Endothelial cell (in vitro differentiated cells): ENCODE data around the gene GRIK5. TPM values are rescaled to one million over a fixed set of nuclear protein-coding genes. Genes with fewer than 3 reads are reported as not detected.

Experiments
- DNase-seq: peaks from one replicate; pipeline ENCODE4 v3.0.0; 2021; ENCODE audit warnings: low spot score
- H3K27ac Mint-ChIP-seq: one replicate; pipeline ENCODE4 v1.8.0; 2021; ENCODE audit warnings: mixed read lengths, inconsistent platforms; ENCODE audit not compliant: unreplicated experiment
- H3K27me3 Mint-ChIP-seq: one replicate; pipeline ENCODE4 v1.8.0; 2021; ENCODE audit warnings: mild to moderate bottlenecking, moderate library complexity, mixed read lengths, inconsistent platforms; ENCODE audit not compliant: unreplicated experiment
- H3K36me3 Mint-ChIP-seq: one replicate; pipeline ENCODE4 v1.8.0; 2021; ENCODE audit warnings: mild to moderate bottlenecking, low read depth, mixed read lengths, inconsistent platforms; ENCODE audit not compliant: unreplicated experiment
- H3K4me1 Mint-ChIP-seq: one replicate; pipeline ENCODE4 v1.8.0; 2021; ENCODE audit warnings: mild to moderate bottlenecking, mixed read lengths, inconsistent platforms; ENCODE audit not compliant: unreplicated experiment
- H3K4me3 Mint-ChIP-seq: one replicate; pipeline ENCODE4 v1.8.0; 2021; ENCODE audit warnings: mild to moderate bottlenecking, mixed read lengths, inconsistent platforms; ENCODE audit not compliant: unreplicated experiment
- H3K9me3 Mint-ChIP-seq: one replicate; pipeline ENCODE4 v1.8.0; 2021; ENCODE audit warnings: mixed read lengths, inconsistent platforms; ENCODE audit not compliant: unreplicated experiment
- total RNA-seq: library from RNA; stranded (reverse); fragmentation: NEBNext Ultra II Directional; extraction: Animal tissue kit (Norgen Biotek cat#: 25700); gene quantifications from one replicate; pipeline ENCODE4 v1.2.1, GENCODE V29; 2021; ENCODE audit not compliant: unreplicated experiment
- TF ChIP-seq, protein P1 (sequence below): fragments of 200-600 bp; sonication (generic); IDR thresholded peaks from one replicate; pipeline ENCODE4 v1.5.0; 2021; ENCODE audit warnings: antibody characterized with exemption; ENCODE audit not compliant: unreplicated experiment

GRIK5 gene
- total RNA-seq, 1 donor from 2014 or later: 18.4 TPM

DNA sequence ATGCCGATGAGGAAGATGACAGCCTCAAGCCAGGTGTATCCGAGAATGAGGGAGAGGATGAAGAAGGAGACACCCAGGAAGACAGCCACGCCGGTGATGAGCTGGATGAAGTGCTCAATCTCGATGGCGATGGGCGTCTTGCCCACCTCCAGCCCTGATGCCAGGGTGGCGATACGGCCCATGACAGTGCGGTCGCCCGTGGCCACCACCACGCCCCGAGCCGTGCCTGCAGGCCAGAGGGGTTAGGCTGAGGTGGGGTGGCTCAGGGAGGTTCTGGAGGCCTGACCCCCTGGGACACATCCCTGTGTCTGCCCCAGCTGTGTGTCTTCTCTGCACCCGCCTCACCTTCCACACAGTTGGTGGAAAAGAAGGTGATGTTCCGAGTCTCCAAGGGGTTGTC lies 85.0 kb downstream of the GRIK5 start:
- H3K27me3 Mint-ChIP-seq: no peaks in the 10 kb centered on the region
- no peaks in the 10 kb centered on the region for H3K4me1 Mint-ChIP-seq
- no peak for DNase-seq
- H3K9me3 Mint-ChIP-seq: no peaks in the 10 kb centered on the region
- no peak overlapping the region for H3K4me3 Mint-ChIP-seq
- H3K27ac Mint-ChIP-seq: no peak overlapping the region
- TF ChIP-seq, protein P1, sequence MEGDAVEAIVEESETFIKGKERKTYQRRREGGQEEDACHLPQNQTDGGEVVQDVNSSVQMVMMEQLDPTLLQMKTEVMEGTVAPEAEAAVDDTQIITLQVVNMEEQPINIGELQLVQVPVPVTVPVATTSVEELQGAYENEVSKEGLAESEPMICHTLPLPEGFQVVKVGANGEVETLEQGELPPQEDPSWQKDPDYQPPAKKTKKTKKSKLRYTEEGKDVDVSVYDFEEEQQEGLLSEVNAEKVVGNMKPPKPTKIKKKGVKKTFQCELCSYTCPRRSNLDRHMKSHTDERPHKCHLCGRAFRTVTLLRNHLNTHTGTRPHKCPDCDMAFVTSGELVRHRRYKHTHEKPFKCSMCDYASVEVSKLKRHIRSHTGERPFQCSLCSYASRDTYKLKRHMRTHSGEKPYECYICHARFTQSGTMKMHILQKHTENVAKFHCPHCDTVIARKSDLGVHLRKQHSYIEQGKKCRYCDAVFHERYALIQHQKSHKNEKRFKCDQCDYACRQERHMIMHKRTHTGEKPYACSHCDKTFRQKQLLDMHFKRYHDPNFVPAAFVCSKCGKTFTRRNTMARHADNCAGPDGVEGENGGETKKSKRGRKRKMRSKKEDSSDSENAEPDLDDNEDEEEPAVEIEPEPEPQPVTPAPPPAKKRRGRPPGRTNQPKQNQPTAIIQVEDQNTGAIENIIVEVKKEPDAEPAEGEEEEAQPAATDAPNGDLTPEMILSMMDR: no peak
- no peaks in the 10 kb centered on the region for H3K36me3 Mint-ChIP-seq

DNA sequence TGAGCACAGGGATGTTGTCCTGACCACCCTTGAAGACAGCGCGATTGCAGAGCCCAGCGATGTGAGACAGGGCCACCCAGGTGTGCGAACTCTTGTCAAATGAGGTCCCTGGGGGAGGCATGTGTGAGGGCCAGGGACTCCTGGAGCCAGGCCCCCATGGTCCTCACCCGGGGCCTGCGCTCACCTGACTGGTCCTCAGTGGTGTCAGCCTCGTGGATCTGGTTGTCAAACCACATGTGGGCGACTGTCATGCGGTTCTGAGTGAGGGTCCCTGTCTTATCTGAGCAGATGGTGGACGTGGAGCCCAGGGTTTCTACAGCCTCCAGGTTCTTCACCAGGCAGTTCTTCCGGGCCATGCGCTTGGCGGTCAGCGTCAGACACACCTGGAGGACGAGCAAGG lies 88.3 kb downstream of the GRIK5 start:
- DNase-seq: no peak
- Mint-ChIP-seq H3K4me1 (no peaks in the 10 kb centered on the region), H3K27me3 (no peaks in the 10 kb centered on the region), H3K9me3 (no peaks in the 10 kb centered on the region), H3K27ac (no peak overlapping the region), H3K36me3 (no peaks in the 10 kb centered on the region), H3K4me3 (no peak overlapping the region)
- TF ChIP-seq, protein P1: no peak

DNA sequence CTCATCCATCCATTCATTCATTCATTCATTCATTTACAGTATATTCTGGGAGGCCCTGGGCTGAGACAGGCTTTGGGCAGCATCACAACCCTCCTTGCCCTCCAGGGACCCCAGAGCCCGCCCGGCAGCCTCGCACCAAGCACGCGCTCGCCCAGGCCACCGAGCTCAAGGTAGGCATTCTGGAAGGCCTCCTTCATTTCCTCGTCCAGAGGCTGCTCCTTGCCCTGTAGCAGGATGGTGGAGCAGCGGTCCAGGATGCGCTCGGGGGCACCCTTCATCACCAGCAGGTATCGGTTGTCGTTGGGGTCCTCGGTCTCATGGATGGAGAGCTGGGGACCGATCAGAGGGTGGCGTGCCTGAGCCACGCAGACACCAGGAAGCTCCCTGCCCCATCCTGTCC lies 91.5 kb downstream of the GRIK5 start:
- H3K27me3 Mint-ChIP-seq: no peaks in the 10 kb centered on the region
- H3K27ac Mint-ChIP-seq: no peak overlapping the region
- no peaks in the 10 kb centered on the region for H3K9me3 Mint-ChIP-seq
- DNase-seq: no peak
- H3K36me3 Mint-ChIP-seq: no peaks in the 10 kb centered on the region
- H3K4me1 Mint-ChIP-seq: no peaks in the 10 kb centered on the region
- TF ChIP-seq, protein P1: no peak
- H3K4me3 Mint-ChIP-seq: no peak overlapping the region

DNA sequence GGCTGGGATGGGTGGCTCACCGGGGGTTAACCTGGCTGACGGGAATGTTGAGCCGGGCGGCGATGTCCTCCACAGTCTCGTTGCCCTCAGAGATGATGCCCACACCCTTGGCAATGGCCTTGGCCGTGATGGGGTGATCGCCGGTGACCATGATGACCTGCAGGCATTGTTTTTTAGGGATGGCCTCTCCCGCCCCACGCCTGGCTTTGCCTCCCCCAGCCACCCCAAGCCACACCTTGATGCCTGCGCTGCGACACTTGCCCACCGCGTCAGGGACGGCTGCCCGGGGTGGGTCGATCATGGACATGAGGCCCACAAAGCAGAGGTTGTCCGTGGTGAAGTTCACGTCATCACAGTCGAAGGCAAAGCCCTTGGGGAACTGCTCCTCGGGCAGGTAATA lies 92.1 kb downstream of the GRIK5 start:
- Mint-ChIP-seq H3K27ac (no peak overlapping the region), H3K36me3 (no peaks in the 10 kb centered on the region), H3K4me1 (no peaks in the 10 kb centered on the region), H3K27me3 (no peaks in the 10 kb centered on the region), H3K9me3 (no peaks in the 10 kb centered on the region), H3K4me3 (no peak overlapping the region)
- DNase-seq: no peak
- TF ChIP-seq, protein P1: no peak

DNA sequence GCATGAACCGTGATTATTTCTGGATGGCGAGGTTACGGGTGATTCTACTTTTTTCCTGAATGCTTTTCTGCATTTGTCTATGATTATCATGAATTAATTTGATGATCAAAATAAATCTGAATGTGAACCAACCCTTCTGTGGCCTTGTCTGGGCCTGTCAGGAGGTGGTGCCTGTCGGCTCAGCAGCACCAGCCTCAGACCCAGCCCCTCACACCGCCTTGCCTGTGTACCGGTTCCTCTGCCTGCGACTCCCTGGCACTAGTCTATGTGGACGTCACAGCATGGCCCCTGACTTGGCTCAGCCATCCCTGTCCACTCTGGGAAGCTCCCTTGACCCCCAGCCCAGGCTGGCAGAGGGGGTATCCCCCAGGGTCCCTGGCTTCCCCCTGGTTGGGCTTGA lies 95.4 kb downstream of the GRIK5 start:
- H3K27ac Mint-ChIP-seq: no peak overlapping the region
- H3K27me3 Mint-ChIP-seq: peaks cover 2% of the 10 kb centered on the region

More for the DNA sequence above, 95.4 kb downstream of the GRIK5 start:
- no peaks in the 10 kb centered on the region for H3K36me3 Mint-ChIP-seq
- no peaks in the 10 kb centered on the region for H3K4me1 Mint-ChIP-seq
- TF ChIP-seq, protein P1: no peak
- H3K4me3 Mint-ChIP-seq: no peak overlapping the region
- H3K9me3 Mint-ChIP-seq: no peaks in the 10 kb centered on the region
- DNase-seq: no peak
